Liver (tissue), 9 donors: ENCODE data around the gene DMRT1. TPM values are rescaled to one million over a fixed set of nuclear protein-coding genes. Genes with fewer than 3 reads are reported as not detected.
A peak's percentile ranks its signal among the peaks of the same experiment; 100 is the strongest.

Experiments used
- DNase-seq: peaks from one replicate; pipeline ENCODE4 v3.0.0-alpha.2; 2017; ENCODE audit warnings: low spot score
- H3K27ac ChIP-seq, 2 donors: one replicate each; pipeline ENCODE4 v1.7.0; 2013; ENCODE audit warnings: inconsistent platforms in 2 of 2, low read length in 2 of 2, control low read depth in 1 of 2, low read depth in 1 of 2, mild to moderate bottlenecking in 1 of 2
- H3K27me3 ChIP-seq, 4 donors: one replicate each; pipeline versions ENCODE4 v1.6.1 to v1.7.0; 2013; ENCODE audit warnings: low read length in 3 of 4, inconsistent platforms in 1 of 4, mild to moderate bottlenecking in 1 of 4, moderate library complexity in 1 of 4; ENCODE audit not compliant: control insufficient read depth in 4 of 4, insufficient read depth in 4 of 4
- H3K36me3 ChIP-seq, 4 donors: one replicate each; pipeline versions ENCODE4 v1.6.1 to v1.7.0; 2013; ENCODE audit warnings: low read length in 3 of 4, mild to moderate bottlenecking in 3 of 4, low read depth in 1 of 4, moderate library complexity in 1 of 4; ENCODE audit not compliant: control insufficient read depth in 4 of 4, insufficient read depth in 3 of 4
- H3K4me1 ChIP-seq, 4 donors: one replicate each; pipeline versions ENCODE4 v1.6.1 to v1.7.0; 2013; ENCODE audit warnings: low read length in 3 of 4, mild to moderate bottlenecking in 3 of 4, moderate library complexity in 1 of 4; ENCODE audit not compliant: control insufficient read depth in 4 of 4, insufficient read depth in 4 of 4
- H3K4me3 ChIP-seq, 3 donors: one replicate each; pipeline versions ENCODE4 v1.6.1 to v1.7.0; 2013; ENCODE audit warnings: low read length in 3 of 3, control low read depth in 1 of 3, low read depth in 1 of 3, mild to moderate bottlenecking in 1 of 3
- H3K9ac ChIP-seq, 2 donors: one replicate each; pipeline ENCODE4 v1.7.0; 2013; ENCODE audit warnings: low read length in 2 of 2, mild to moderate bottlenecking in 2 of 2, moderate library complexity in 2 of 2, control low read depth in 1 of 2, low read depth in 1 of 2
- H3K9me3 ChIP-seq, 4 donors: one replicate each; pipeline versions ENCODE4 v1.6.1 to v1.7.0; 2013; ENCODE audit warnings: low read length in 3 of 4; ENCODE audit not compliant: control insufficient read depth in 4 of 4
- EGR1 ChIP-seq, 2 donors: IDR thresholded peaks; 2 replicates each; pipeline ENCODE4 v1.6.1; 2016 to 2018; ENCODE audit warnings: antibody characterized with exemption in 2 of 2, low read depth in 2 of 2
- FOXA1 ChIP-seq: IDR thresholded peaks from 2 replicates; pipeline ENCODE4 v1.6.1; 2016; ENCODE audit warnings: antibody characterized with exemption
- FOXA2 ChIP-seq: IDR thresholded peaks from 2 replicates; pipeline ENCODE4 v1.6.1; 2016; ENCODE audit warnings: antibody characterized with exemption
- GABPA ChIP-seq, 2 donors: IDR thresholded peaks in 1 of 2; conservative IDR thresholded peaks in 1 of 2; 2 replicates each; pipeline ENCODE4 v1.6.1; 2016; ENCODE audit warnings: antibody characterized with exemption in 2 of 2, mild to moderate bottlenecking in 1 of 2, moderate library complexity in 1 of 2
- HNF4A ChIP-seq, 2 donors: conservative IDR thresholded peaks; 2 replicates each; pipeline ENCODE4 v1.6.1; 2016; ENCODE audit warnings: antibody characterized with exemption in 2 of 2, mild to moderate bottlenecking in 2 of 2
- JUND ChIP-seq, 2 donors: IDR thresholded peaks; 2 replicates each; pipeline ENCODE4 v1.6.1; 2016; ENCODE audit warnings: antibody characterized with exemption in 2 of 2
- NR2F2 ChIP-seq: IDR thresholded peaks from 2 replicates; pipeline ENCODE4 v1.6.1; 2016; ENCODE audit warnings: antibody characterized with exemption
- RAD21 ChIP-seq, 2 donors: IDR thresholded peaks; 2 replicates each; pipeline ENCODE4 v1.6.1; 2016; ENCODE audit warnings: antibody characterized with exemption in 2 of 2, mild to moderate bottlenecking in 2 of 2
- RXRA ChIP-seq, 2 donors: IDR thresholded peaks; 2 replicates each; pipeline ENCODE4 v1.6.1; 2017 to 2018; ENCODE audit warnings: antibody characterized with exemption in 2 of 2, mild to moderate bottlenecking in 1 of 2
- SP1 ChIP-seq: IDR thresholded peaks from 2 replicates; pipeline ENCODE4 v1.6.1; 2018; ENCODE audit warnings: antibody characterized with exemption, mild to moderate bottlenecking
- TAF1 ChIP-seq: conservative IDR thresholded peaks from 2 replicates; pipeline ENCODE4 v1.6.1; 2016; ENCODE audit warnings: antibody characterized with exemption, mild to moderate bottlenecking
- YY1 ChIP-seq: IDR thresholded peaks from 2 replicates; pipeline ENCODE4 v1.6.1; 2016; ENCODE audit warnings: antibody characterized with exemption, mild to moderate bottlenecking
- WGBS: extraction: QIAGEN DNeasy Blood & Tissue Kit; methylation state at CpG from one replicate; pipeline ENCODE4 v1.1.7; 2013; 5-methylcytosine and 5-hydroxymethylcytosine counted together
- polyA plus RNA-seq, 2 donors: library from polyadenylated mRNA; stranded (reverse) in 1 of 2; unstranded in 1 of 2; fragments of 200-250 nt in 1 of 2; fragments of >200 nt in 1 of 2; fragmentation: Nextera tagmentation in 1 of 2; extraction: Ambion mirVana in 1 of 2; gene quantifications; one replicate each; pipeline versions ENCODE4 v1.2.1 to v1.2.3, GENCODE V29; 2013 to 2015
- total RNA-seq, 2 donors: library from RNA; depleted of rRNA; stranded (reverse); fragments of >200 nt; gene quantifications; one replicate each; pipeline ENCODE4 v1.2.3, GENCODE V29; 2014
- TF ChIP-seq, protein P1 (sequence below): fragments of 150-350 bp; IDR thresholded peaks from 2 replicates; pipeline ENCODE4 v1.5.1; 2017; ENCODE audit warnings: improper control_type of control experiment, low read depth, low read length; ENCODE audit not compliant: missing input control
- TF ChIP-seq, protein P2 (sequence below): IDR thresholded peaks from 2 replicates; pipeline ENCODE4 v1.6.1; 2016; ENCODE audit warnings: antibody characterized with exemption
- donor health status: healthy.
- donor health status: healthy.
- donor health status: healthy.
- donor health status: healthy.
- donor health status: healthy.

DMRT1 gene
- total and polyA plus RNA-seq, 4 donors = not detected

DNA sequence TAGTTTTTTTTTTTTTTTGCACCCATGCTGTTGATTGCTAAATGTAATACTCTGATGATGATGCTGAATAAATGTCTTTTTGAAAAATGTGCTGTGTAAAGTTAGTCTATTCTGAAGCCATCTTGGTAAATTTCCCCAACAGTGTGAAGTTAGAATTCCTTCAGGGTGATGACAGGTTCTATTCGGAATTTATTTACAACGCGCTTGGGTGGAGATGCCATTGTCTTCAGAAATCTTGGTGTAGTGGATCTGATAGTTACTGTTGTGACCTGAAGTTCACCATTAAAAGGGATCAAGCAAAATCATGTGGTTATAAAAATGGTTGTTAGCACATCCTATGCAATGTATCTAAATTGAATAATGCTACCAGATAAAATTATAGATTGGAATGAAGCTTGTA is 36.3 kb upstream of the DMRT1 start:
- H3K27ac ChIP-seq = no peak overlapping the region
- H3K36me3 ChIP-seq = no peaks in the 10 kb centered on the region
- no peak overlapping the region for H3K4me3 ChIP-seq
- TF ChIP-seq NR2F2 (no peak), TAF1 (no peak), EGR1 (IDR thresholded peaks at IDR 0.05; ENCODE audit: low read depth in 2 of 2) (no peak), HNF4A (conservative IDR thresholded peaks at IDR 0.05) (no peak), FOXA1 (no peak), SP1 (no peak), RAD21 (IDR thresholded peaks at IDR 0.05) (no peak), RXRA (IDR thresholded peaks at IDR 0.05) (no peak), JUND (IDR thresholded peaks at IDR 0.05) (no peak)
- TF ChIP-seq, protein P1, sequence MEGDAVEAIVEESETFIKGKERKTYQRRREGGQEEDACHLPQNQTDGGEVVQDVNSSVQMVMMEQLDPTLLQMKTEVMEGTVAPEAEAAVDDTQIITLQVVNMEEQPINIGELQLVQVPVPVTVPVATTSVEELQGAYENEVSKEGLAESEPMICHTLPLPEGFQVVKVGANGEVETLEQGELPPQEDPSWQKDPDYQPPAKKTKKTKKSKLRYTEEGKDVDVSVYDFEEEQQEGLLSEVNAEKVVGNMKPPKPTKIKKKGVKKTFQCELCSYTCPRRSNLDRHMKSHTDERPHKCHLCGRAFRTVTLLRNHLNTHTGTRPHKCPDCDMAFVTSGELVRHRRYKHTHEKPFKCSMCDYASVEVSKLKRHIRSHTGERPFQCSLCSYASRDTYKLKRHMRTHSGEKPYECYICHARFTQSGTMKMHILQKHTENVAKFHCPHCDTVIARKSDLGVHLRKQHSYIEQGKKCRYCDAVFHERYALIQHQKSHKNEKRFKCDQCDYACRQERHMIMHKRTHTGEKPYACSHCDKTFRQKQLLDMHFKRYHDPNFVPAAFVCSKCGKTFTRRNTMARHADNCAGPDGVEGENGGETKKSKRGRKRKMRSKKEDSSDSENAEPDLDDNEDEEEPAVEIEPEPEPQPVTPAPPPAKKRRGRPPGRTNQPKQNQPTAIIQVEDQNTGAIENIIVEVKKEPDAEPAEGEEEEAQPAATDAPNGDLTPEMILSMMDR = no peak
- TF ChIP-seq, protein P2, sequence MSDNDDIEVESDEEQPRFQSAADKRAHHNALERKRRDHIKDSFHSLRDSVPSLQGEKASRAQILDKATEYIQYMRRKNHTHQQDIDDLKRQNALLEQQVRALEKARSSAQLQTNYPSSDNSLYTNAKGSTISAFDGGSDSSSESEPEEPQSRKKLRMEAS = no peak
- H3K9me3 ChIP-seq = no peaks in the 10 kb centered on the region
- DNase-seq = no peak
- 87% methylated on average over 3 of the region's 3 CpGs for WGBS
- no peak overlapping the region for H3K9ac ChIP-seq
- peaks cover 0 to 9% (median 0%) of the 10 kb centered on the region in 4 donors for H3K27me3 ChIP-seq
- H3K4me1 ChIP-seq = peaks cover 0 to 2% (median 0%) of the 10 kb centered on the region in 4 donors

DNA sequence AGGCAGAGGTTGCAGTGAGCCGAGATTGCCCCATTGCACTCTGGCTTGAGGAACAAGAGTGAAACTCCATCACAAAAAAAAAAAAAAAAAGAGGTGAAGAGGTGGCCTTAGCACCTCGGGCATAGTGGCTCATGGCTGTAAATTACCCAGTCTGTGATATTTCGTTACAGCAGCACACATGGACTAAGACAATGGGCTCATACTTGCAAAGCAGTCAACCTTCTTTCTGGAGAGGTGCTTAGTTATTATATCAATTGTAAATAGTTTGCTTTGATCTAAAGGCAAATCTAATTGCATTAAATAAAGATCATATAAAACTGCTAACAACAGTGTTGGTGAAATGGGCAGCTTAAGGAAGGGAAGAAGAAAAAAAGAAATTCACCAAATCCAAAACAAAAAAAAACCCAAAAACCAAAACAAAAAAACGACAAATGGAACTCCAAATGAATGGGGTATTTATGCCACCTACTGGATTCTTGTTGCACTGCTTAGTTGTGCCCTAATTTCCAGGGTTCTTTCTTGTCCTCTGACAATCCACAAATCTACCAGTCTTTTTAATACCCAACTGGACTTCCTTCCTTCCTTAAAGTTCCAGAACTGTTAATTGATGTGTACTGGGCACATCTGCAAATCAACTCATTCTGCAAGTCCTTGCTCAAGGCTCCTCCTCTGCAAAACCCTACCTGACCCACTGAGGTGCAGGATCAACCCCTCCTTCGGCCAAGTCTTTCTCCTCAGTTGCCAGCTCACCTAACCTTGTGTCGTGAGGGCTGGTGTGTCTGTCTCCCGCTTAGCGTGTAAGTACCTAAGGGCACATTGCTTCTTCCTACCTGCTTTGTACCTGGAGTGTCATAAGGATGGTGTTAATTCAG is 35.0 kb upstream of the DMRT1 start:
- WGBS = 43% methylated on average over 8 of the region's 8 CpGs
- Histone ChIP-seq H3K9ac (no peak overlapping the region), H3K4me1 (peaks cover 0 to 2% (median 0%) of the 10 kb centered on the region in 4 donors), H3K27me3 (peaks cover 0 to 9% (median 0%) of the 10 kb centered on the region in 4 donors), H3K27ac (no peak overlapping the region), H3K36me3 (no peaks in the 10 kb centered on the region), H3K9me3 (no peaks in the 10 kb centered on the region), H3K4me3 (no peak overlapping the region)
- no peak for DNase-seq
- TF ChIP-seq, protein P1 = peak; percentile 84
- TF ChIP-seq NR2F2 (no peak), RAD21 (IDR thresholded peaks at IDR 0.05) (peak; percentile 89 to 92), JUND (IDR thresholded peaks at IDR 0.05) (no peak), YY1 (no peak), FOXA1 (no peak), FOXA2 (no peak), EGR1 (IDR thresholded peaks at IDR 0.05; ENCODE audit: low read depth in 2 of 2) (no peak), TAF1 (no peak), RXRA (IDR thresholded peaks at IDR 0.05) (no peak), GABPA (IDR thresholded peaks at IDR 0.05 in 1 of 2, conservative IDR thresholded peaks at IDR 0.05 in 1 of 2) (no peak)
- TF ChIP-seq, protein P2 = no peak
